ENCODE measurements around the gene QRICH2. TPM values are rescaled to one million over a fixed set of nuclear protein-coding genes. Genes with fewer than 3 reads are reported as not detected.

QRICH2 gene
- total and polyA plus RNA-seq, 2 of the 4 experiments (the other 2 are of a cell fraction): 4.3 to 4.8 TPM

DNA sequence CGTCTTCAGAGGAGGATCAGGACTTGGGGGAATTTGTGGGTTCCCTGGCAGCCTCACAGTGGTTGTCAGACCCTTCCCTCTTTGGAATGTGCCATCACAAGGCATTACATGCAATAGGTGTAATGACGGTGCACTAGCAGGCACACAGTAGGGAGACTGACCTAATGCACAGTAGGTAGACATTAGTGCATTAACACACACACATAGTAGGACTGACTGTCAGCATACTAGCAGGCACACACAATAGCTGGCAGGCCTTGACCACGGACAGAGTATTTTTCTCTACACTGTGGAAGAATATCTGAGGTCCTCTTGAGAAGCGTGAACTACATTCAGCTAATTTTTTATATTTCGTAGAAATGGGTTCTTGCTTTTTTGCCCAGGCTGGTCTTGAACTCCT lies 53.8 kb downstream of the QRICH2 start:
- WGBS, 2 experiments (ENCODE audit: extremely low coverage in 2 of 2, insufficient read length in 1 of 2): 69% methylated on average over 3 of the region's 5 CpGs; no CpG with 5 or more reads in 1 of the 2 experiments
- no peak overlapping the region for H3K4me3 ChIP-seq (ENCODE audit: insufficient read depth, low read depth, low read length)
- no peak overlapping the region for H2AK9ac ChIP-seq (replicated peaks; ENCODE audit: low read depth, low read length, poor library complexity)
- no peak for TF ChIP-seq POLR2A (IDR thresholded peaks at IDR 0.05; ENCODE audit: low read depth, low read length)
- no peak for TF ChIP-seq CEBPB (IDR thresholded peaks at IDR 0.05; ENCODE audit: low read depth, low read length)
- TF ChIP-seq, protein P1, sequence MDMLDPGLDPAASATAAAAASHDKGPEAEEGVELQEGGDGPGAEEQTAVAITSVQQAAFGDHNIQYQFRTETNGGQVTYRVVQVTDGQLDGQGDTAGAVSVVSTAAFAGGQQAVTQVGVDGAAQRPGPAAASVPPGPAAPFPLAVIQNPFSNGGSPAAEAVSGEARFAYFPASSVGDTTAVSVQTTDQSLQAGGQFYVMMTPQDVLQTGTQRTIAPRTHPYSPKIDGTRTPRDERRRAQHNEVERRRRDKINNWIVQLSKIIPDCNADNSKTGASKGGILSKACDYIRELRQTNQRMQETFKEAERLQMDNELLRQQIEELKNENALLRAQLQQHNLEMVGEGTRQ (IDR thresholded peaks at IDR 0.05; ENCODE audit: low read depth, low read length): no peak
- no peak for TF ChIP-seq BHLHE40 (IDR thresholded peaks at IDR 0.05; ENCODE audit: low read depth, low read length)
- TF ChIP-seq, protein P2, sequence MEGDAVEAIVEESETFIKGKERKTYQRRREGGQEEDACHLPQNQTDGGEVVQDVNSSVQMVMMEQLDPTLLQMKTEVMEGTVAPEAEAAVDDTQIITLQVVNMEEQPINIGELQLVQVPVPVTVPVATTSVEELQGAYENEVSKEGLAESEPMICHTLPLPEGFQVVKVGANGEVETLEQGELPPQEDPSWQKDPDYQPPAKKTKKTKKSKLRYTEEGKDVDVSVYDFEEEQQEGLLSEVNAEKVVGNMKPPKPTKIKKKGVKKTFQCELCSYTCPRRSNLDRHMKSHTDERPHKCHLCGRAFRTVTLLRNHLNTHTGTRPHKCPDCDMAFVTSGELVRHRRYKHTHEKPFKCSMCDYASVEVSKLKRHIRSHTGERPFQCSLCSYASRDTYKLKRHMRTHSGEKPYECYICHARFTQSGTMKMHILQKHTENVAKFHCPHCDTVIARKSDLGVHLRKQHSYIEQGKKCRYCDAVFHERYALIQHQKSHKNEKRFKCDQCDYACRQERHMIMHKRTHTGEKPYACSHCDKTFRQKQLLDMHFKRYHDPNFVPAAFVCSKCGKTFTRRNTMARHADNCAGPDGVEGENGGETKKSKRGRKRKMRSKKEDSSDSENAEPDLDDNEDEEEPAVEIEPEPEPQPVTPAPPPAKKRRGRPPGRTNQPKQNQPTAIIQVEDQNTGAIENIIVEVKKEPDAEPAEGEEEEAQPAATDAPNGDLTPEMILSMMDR (conservative IDR thresholded peaks at IDR 0.05; ENCODE audit: low read depth, low read length): no peak
- TF ChIP-seq SMC3 (IDR thresholded peaks at IDR 0.05; ENCODE audit: low read depth, low read length): no peak
- no peak for TF ChIP-seq RAD21 (IDR thresholded peaks at IDR 0.05; ENCODE audit: low read length)
- TF ChIP-seq NFE2L2 (IDR thresholded peaks at IDR 0.05; ENCODE audit: low read depth, low read length): no peak
- TF ChIP-seq RFX5 (IDR thresholded peaks at IDR 0.05; ENCODE audit: low read depth, low read length): no peak
- TF ChIP-seq MAFK (IDR thresholded peaks at IDR 0.05; ENCODE audit: low read depth, low read length): no peak
- no peak for TF ChIP-seq MAZ (IDR thresholded peaks at IDR 0.05; ENCODE audit: borderline replicate concordance, low read depth, low read length)
- TF ChIP-seq, protein P3, sequence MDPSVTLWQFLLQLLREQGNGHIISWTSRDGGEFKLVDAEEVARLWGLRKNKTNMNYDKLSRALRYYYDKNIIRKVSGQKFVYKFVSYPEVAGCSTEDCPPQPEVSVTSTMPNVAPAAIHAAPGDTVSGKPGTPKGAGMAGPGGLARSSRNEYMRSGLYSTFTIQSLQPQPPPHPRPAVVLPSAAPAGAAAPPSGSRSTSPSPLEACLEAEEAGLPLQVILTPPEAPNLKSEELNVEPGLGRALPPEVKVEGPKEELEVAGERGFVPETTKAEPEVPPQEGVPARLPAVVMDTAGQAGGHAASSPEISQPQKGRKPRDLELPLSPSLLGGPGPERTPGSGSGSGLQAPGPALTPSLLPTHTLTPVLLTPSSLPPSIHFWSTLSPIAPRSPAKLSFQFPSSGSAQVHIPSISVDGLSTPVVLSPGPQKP (IDR thresholded peaks at IDR 0.05; ENCODE audit: borderline replicate concordance, low read depth, low read length): no peak
- TF ChIP-seq CHD1 (IDR thresholded peaks at IDR 0.05; ENCODE audit: low read depth, low read length): no peak
- no peak for TF ChIP-seq MXI1 (IDR thresholded peaks at IDR 0.05; ENCODE audit: borderline replicate concordance, low read depth, low read length)
- no peak for TF ChIP-seq FOS (IDR thresholded peaks at IDR 0.05; ENCODE audit: low read depth, low read length)
- no peak for TF ChIP-seq RCOR1 (IDR thresholded peaks at IDR 0.05; ENCODE audit: insufficient replicate concordance, low read length)
- H2BK15ac ChIP-seq (ENCODE audit: low read depth, low read length): no peak overlapping the region
- H4K20me1 ChIP-seq (ENCODE audit: insufficient read depth, low read length): no peaks in the 10 kb centered on the region; the same call in 1 of the 2 replicates
- no peak overlapping the region for H2BK120ac ChIP-seq (ENCODE audit: low read depth, low read length)
- POLR2A ChIA-PET (ENCODE audit: unreplicated experiment): interaction anchor here (0.6 kb wide), 1 partner anchor 212 kb away, joined by 3 read pairs; no protein-coding TSS in a partner anchor
- H3K27me3 ChIP-seq (ENCODE audit: control insufficient read depth, insufficient read depth, low read length): no peaks in the 10 kb centered on the region
- peak overlapping the region; percentile 81; the same call in 1 of the 2 replicates for H2AK5ac ChIP-seq (ENCODE audit: low read depth, low read length)
- H3K79me1 ChIP-seq (ENCODE audit: low read depth in 1 of 2, low read length in 2 of 2): no peaks in the 10 kb centered on the region; a peak in 1 of 4 replicates
- no peak overlapping the region for H3K4me2 ChIP-seq (ENCODE audit: low read depth, low read length)
- no peak overlapping the region for H4K91ac ChIP-seq (ENCODE audit: insufficient read depth, low read depth, low read length)
- BruUV-seq (replicated peaks): no TSS peak
- ATAC-seq (ENCODE audit: low read depth): no peak
- no peak overlapping the region for H3K18ac ChIP-seq (ENCODE audit: low read depth, low read length)
- H3K27ac ChIP-seq (ENCODE audit: insufficient read depth, low read length): no peak overlapping the region
- H2BK5ac ChIP-seq (ENCODE audit: low read depth, low read length, poor library complexity, severe bottlenecking): no peak overlapping the region
- no peak overlapping the region for H3K23ac ChIP-seq (ENCODE audit: low read depth, low read length)
- no peak overlapping the region for H2AFZ ChIP-seq (replicated peaks; ENCODE audit: low read length, poor library complexity)
- no peaks in the 10 kb centered on the region for H3K36me3 ChIP-seq (ENCODE audit: control insufficient read depth, insufficient read depth, low read length)
- no peak overlapping the region; a peak in 1 of 4 replicates for H4K8ac ChIP-seq (ENCODE audit: low read depth in 2 of 2, low read length in 2 of 2)
- no peak overlapping the region for H3K9ac ChIP-seq (ENCODE audit: low read depth, low read length)
- H2BK20ac ChIP-seq (ENCODE audit: low read depth, low read length): no peak overlapping the region
- H3K4ac ChIP-seq (ENCODE audit: low read depth, low read length): peak overlapping the region; percentile 34; the same call in 1 of the 2 replicates
- peaks cover 18% of the 10 kb centered on the region for H3K9me1 ChIP-seq (ENCODE audit: insufficient read depth, low read length)
- in situ Hi-C loops (cut with MboI; ENCODE audit: low sequenced_read_pairs) (no loop called here), dilution Hi-C loops (cut with HindIII; ENCODE audit: low sequenced_read_pairs, unreplicated experiment) (no loop called here), intact Hi-C loops (cut with micrococcal nuclease) (no loop called here)
- no peaks in the 10 kb centered on the region for H3K9me3 ChIP-seq (ENCODE audit: control insufficient read depth, insufficient read depth, low read length)
- no peak overlapping the region for H3K14ac ChIP-seq (replicated peaks; ENCODE audit: low read depth, low read length)
- peaks cover 14% of the 10 kb centered on the region for H3K4me1 ChIP-seq (ENCODE audit: control insufficient read depth, insufficient read depth, low read length)
- CTCF ChIA-PET: interaction anchor here (1.1 kb wide), 1 partner anchor 10 kb away, joined by 3 read pairs; no protein-coding TSS in a partner anchor
- DNase-seq: no peak
- H4K5ac ChIP-seq (ENCODE audit: low read depth, low read length): no peak overlapping the region
- no peak overlapping the region for H3K56ac ChIP-seq (ENCODE audit: extremely low read depth, insufficient read depth, low read length)
